ENCODE data around the gene PLPP7. TPM values are rescaled to one million over a fixed set of nuclear protein-coding genes. Genes with fewer than 3 reads are reported as not detected.

The PLPP7 gene
- total RNA-seq, 2 experiments from 2014 or later, result 0.11 TPM; not detected in 1

DNA sequence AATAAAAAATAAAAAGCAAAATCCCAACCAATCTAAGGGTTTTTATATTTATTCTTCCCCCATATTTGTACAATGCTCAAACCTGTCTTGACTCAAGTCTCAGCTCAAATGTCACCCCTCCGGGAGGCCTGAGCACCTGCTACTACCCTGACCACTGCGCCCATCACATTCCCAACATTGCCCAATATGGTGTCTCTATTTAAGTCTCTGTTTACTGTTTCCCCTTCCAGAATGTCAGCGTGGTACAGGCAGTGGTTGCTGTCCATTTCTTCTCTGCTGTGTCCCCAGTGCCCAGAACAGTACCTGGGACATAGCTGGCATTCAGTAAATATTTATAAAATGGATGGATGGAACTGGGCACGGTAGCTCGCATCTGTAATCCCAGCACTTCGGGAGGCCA is 57.0 kb downstream of the PLPP7 start:
- H3K4me1 Mint-ChIP-seq (ENCODE audit: low read depth), result peaks cover 7% of the 10 kb centered on the region
- CTCF ChIA-PET, result interaction anchor here (1.3 to 2.0 kb wide), 3 partner anchors 10 to 173 kb away, joined by 3 to 9 read pairs (median 4); no protein-coding TSS in a partner anchor
- intact Hi-C loops (cut with micrococcal nuclease), result no loop called here
- ATAC-seq (no peak), DNase-seq (no peak)
- TF ChIP-seq, protein P1, sequence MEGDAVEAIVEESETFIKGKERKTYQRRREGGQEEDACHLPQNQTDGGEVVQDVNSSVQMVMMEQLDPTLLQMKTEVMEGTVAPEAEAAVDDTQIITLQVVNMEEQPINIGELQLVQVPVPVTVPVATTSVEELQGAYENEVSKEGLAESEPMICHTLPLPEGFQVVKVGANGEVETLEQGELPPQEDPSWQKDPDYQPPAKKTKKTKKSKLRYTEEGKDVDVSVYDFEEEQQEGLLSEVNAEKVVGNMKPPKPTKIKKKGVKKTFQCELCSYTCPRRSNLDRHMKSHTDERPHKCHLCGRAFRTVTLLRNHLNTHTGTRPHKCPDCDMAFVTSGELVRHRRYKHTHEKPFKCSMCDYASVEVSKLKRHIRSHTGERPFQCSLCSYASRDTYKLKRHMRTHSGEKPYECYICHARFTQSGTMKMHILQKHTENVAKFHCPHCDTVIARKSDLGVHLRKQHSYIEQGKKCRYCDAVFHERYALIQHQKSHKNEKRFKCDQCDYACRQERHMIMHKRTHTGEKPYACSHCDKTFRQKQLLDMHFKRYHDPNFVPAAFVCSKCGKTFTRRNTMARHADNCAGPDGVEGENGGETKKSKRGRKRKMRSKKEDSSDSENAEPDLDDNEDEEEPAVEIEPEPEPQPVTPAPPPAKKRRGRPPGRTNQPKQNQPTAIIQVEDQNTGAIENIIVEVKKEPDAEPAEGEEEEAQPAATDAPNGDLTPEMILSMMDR (IDR thresholded peaks at IDR 0.05), result no peak
- POLR2A ChIA-PET, result no interaction called here
- H3K27me3 Mint-ChIP-seq, result peaks cover 3% of the 10 kb centered on the region
- H3K4me3 Mint-ChIP-seq, result no peak overlapping the region
- no peak overlapping the region for H3K27ac Mint-ChIP-seq
- H3K9me3 Mint-ChIP-seq, result no peaks in the 10 kb centered on the region
- H3K36me3 Mint-ChIP-seq (ENCODE audit: low read depth), result no peaks in the 10 kb centered on the region

DNA sequence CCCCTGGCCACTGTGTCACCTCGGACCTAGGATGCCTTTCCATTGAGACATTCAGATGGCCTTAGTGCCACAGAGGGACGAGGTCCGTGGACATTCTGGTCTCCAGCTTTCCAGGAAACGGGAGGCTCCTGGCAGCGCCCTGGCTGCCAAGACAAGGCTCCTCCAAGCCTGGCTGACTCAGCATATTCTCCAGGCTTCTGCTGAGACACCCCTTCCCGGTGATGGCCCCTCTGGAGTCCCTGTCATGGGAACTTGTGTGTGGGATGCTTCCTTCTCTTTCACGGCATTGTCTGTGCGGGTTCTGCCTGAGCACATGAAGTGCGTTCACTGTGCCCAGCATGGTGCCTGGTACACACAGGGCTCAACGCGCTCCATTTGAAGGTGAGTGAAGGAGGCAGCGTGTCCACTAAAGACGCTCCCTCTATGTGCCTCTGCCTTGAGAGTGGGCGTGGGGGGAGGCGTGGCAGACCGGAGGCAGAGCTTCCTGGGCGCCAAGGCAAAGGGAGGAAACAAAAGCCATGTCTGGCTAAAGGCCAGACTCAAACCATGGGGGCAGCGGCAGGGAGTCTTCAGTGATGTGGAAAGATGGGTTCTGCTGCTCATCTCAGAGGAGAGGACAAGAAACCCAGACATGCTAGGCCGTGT is 58.0 kb downstream of the PLPP7 start:
- H3K36me3 Mint-ChIP-seq (ENCODE audit: low read depth), result no peaks in the 10 kb centered on the region
- no peak overlapping the region for H3K4me3 Mint-ChIP-seq
- no peak for ATAC-seq
- DNase-seq, result no peak
- intact Hi-C loops (cut with micrococcal nuclease), result no loop called here
- TF ChIP-seq, protein P1 (IDR thresholded peaks at IDR 0.05), result no peak
- ChIA-PET POLR2A (no interaction called here), CTCF (interaction anchor here (1.3 to 2.0 kb wide), 3 partner anchors 11 to 174 kb away, joined by 3 to 9 read pairs (median 4); no protein-coding TSS in a partner anchor)
- H3K27ac Mint-ChIP-seq, result no peak overlapping the region
- H3K4me1 Mint-ChIP-seq (ENCODE audit: low read depth), result peaks cover 7% of the 10 kb centered on the region
- peaks cover 3% of the 10 kb centered on the region for H3K27me3 Mint-ChIP-seq
- H3K9me3 Mint-ChIP-seq, result no peaks in the 10 kb centered on the region

DNA sequence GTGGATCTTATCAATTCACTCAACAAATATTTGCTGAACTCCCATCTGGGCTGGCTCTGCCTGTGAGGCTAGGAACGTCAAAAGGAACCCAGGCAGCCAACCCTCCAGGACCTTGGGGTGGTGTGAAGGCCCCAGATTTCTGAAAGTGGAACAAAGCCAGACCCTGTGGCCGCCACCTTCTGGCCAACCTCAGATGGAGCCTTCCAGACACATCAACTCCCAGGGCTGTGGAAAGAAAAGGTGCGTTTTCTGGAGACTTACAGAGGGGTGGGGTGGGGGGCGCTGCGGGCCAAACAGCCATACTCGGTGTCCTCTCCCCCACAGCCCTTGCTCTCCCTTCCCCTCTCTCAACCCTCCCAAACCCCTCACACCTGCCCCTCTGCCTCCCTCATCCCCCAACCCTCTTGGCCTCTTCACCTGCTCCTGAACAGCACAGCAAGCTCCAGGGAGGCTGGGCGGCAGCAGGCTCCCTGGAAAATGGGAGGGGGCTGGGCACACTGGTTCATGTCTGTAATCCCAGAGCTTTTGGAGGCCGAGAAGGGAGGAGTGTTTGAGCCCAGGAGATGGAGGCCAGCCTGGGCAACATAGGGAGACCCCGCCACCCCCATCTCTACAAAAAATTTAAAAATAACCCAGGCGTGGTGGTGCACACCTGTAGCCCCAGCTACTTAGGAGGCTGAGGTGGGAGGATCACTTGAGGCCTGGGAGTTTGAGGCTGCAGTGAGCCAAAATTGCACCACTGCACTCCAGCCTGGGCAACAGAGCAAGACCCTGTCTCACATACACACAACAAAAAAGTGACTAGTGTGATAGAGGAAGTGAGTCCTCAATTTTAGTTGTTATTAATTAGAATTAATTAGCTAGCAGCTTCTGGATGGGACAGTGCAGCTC is 59.4 kb downstream of the PLPP7 start:
- TF ChIP-seq, protein P1 (IDR thresholded peaks at IDR 0.05), result no peak
- intact Hi-C loops (cut with micrococcal nuclease), result no loop called here
- no peaks in the 10 kb centered on the region for H3K36me3 Mint-ChIP-seq (ENCODE audit: low read depth)
- H3K9me3 Mint-ChIP-seq, result no peaks in the 10 kb centered on the region
- H3K4me3 Mint-ChIP-seq, result no peak overlapping the region
- no peak for DNase-seq
- ChIA-PET CTCF (interaction anchor here (0.6 to 4.1 kb wide), 52 partner anchors 8 to 408 kb away, joined by 3 to 30 read pairs (median 4); partner anchors contain the start of genes NUP214 and POMT1), POLR2A (interaction anchor here (1.2 to 1.5 kb wide), 3 partner anchors 12 to 224 kb away, joined by 3 to 4 read pairs (median 4); partner anchors contain the start of gene NUP214)
- no peak for ATAC-seq
- H3K27ac Mint-ChIP-seq, result no peak overlapping the region
- H3K27me3 Mint-ChIP-seq, result no peaks in the 10 kb centered on the region
- peaks cover 7% of the 10 kb centered on the region for H3K4me1 Mint-ChIP-seq (ENCODE audit: low read depth)

DNA sequence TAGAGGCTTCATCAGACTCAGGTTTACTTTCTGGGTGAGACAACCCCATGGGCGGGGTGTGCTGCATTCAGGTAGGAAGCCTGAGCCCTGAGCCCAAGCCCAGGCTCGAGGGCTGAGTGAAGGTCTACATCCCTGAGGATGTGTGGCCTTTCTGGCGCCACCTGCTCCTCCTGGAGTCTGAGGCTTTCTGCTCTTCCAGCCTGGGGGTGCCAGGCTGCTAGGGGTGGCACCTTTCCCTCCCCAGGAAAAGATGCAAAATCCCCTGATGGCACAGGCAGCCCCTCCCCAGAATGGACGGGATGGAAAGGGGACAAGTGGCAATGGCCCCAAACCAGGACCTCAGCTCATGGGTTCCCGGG is 60.0 kb downstream of the PLPP7 start:
- Mint-ChIP-seq H3K4me3 (no peak overlapping the region), H3K36me3 (ENCODE audit: low read depth) (no peaks in the 10 kb centered on the region), H3K27me3 (no peaks in the 10 kb centered on the region), H3K4me1 (ENCODE audit: low read depth) (peaks cover 7% of the 10 kb centered on the region), H3K9me3 (no peaks in the 10 kb centered on the region), H3K27ac (no peak overlapping the region)
- no peak for ATAC-seq
- TF ChIP-seq, protein P1 (IDR thresholded peaks at IDR 0.05), result no peak
- ChIA-PET CTCF (interaction anchor here (0.6 to 4.1 kb wide), 58 partner anchors 9 to 407 kb away, joined by 3 to 30 read pairs (median 4); partner anchors contain the start of genes NUP214 and POMT1), POLR2A (interaction anchor here (1.0 to 1.5 kb wide), 5 partner anchors 13 to 224 kb away, joined by 3 to 4 read pairs (median 4); partner anchors contain the start of gene NUP214)
- intact Hi-C loops (cut with micrococcal nuclease), result no loop called here
- no peak for DNase-seq

Measured in activated CD8-positive, alpha-beta T cell treated with anti-CD3 and anti-CD28 coated beads for 36 hours (primary cell).